Measurements from ENCODE around the gene RDH11.

- TF ChIP-seq CTCF (IDR thresholded peaks at IDR 0.05) (no peak), POLR2AphosphoS5 (IDR thresholded peaks at IDR 0.05; ENCODE audit: low read depth, low read length) (no peak), FOXM1 (IDR thresholded peaks at IDR 0.05; ENCODE audit: low read depth) (no peak)
Measured at GRCh38 chr14:67710209-67710608, 14.6 kb upstream of the RDH11 start.

Measured in SK-N-SH (cell line).